Right lobe of liver (tissue), 4 donors: ENCODE measurements around the gene PSMB9.

ENCODE experiments used
- POLR2A ChIP-seq: fragments of 450-650 bp; IDR thresholded peaks from one replicate; pipeline ENCODE4 v1.6.1; 2017; ENCODE audit warnings: antibody characterized with exemption, mild to moderate bottlenecking
- TF ChIP-seq, protein P1 (sequence below), 4 donors: fragments of 200-600 bp in 3 of 4; fragments of 450-650 bp in 1 of 4; IDR thresholded peaks; one replicate each; pipeline versions ENCODE4 v1.5.1 to v1.8.0; 2016 to 2022; ENCODE audit warnings: antibody characterized with exemption in 4 of 4, mild to moderate bottlenecking in 2 of 4
- donor health status: DM: no; HTN: no; CAD: no.
- donor health status: DM: no; HTN: no; CAD: no.
- donor health status: DM: no; HTN: yes; CAD: no.

DNA sequence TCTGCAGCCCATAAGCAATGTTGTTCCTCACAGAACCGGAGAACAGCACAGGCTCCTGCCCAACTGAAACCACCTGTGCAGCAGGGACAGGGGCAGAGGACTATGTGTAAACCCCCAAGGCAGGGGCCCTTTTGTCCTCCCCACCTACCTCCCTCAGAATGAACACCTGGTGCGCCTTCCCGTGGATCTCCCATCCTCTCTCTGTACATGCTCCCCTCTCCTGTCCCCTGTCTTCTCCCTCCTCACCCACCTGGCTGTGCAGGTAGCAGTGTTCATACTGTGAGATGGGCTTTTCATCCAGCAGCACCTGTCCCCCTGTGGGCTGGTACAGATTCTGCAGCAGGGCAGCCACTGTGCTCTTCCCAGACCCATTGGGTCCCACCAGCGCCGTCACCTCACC lies 24.0 kb upstream of the PSMB9 start:
- TF ChIP-seq, protein P1, sequence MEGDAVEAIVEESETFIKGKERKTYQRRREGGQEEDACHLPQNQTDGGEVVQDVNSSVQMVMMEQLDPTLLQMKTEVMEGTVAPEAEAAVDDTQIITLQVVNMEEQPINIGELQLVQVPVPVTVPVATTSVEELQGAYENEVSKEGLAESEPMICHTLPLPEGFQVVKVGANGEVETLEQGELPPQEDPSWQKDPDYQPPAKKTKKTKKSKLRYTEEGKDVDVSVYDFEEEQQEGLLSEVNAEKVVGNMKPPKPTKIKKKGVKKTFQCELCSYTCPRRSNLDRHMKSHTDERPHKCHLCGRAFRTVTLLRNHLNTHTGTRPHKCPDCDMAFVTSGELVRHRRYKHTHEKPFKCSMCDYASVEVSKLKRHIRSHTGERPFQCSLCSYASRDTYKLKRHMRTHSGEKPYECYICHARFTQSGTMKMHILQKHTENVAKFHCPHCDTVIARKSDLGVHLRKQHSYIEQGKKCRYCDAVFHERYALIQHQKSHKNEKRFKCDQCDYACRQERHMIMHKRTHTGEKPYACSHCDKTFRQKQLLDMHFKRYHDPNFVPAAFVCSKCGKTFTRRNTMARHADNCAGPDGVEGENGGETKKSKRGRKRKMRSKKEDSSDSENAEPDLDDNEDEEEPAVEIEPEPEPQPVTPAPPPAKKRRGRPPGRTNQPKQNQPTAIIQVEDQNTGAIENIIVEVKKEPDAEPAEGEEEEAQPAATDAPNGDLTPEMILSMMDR (IDR thresholded peaks at IDR 0.05) = no peak
- no peak for TF ChIP-seq POLR2A
